HepG2 (cell line): ENCODE results near the gene CACNA1G. TPM values are rescaled to one million over a fixed set of nuclear protein-coding genes. Genes with fewer than 3 reads are reported as not detected.

Source experiments
- ARID4A ChIP-seq: sonication (generic); formaldehyde crosslinking; IDR thresholded peaks from 2 replicates; pipeline ENCODE4 v1.5.0; 2020; ENCODE audit warnings: mild to moderate bottlenecking, missing genetic modification reagents, borderline replicate concordance
- ATRX ChIP-seq: sonication (generic); formaldehyde crosslinking; IDR thresholded peaks from 2 replicates; pipeline ENCODE4 v1.4.0; 2020; ENCODE audit warnings: missing genetic modification reagents, borderline replicate concordance
- FLYWCH1 ChIP-seq: sonication (generic); formaldehyde crosslinking; IDR thresholded peaks from 2 replicates; pipeline ENCODE4 v1.8.1; 2023; ENCODE audit warnings: mild to moderate bottlenecking, missing genetic modification reagents
- MTA1 ChIP-seq: sonication (generic); formaldehyde crosslinking; IDR thresholded peaks from 2 replicates; pipeline ENCODE4 v1.4.0; 2020; ENCODE audit warnings: missing genetic modification reagents, mild to moderate bottlenecking, borderline replicate concordance
- NCOA1 ChIP-seq: sonication (generic); formaldehyde crosslinking; IDR thresholded peaks from 2 replicates; pipeline ENCODE4 v1.9.0; 2021; ENCODE audit warnings: missing genetic modification reagents
- NCOA2 ChIP-seq: sonication (generic); formaldehyde crosslinking; IDR thresholded peaks from 2 replicates; pipeline ENCODE4 v1.8.0; 2022; ENCODE audit warnings: inconsistent platforms
- SP4 ChIP-seq: sonication (generic); formaldehyde crosslinking; IDR thresholded peaks from 2 replicates; pipeline ENCODE4 v1.8.1; 2023; ENCODE audit warnings: mild to moderate bottlenecking, missing genetic modification reagents
- SSRP1 ChIP-seq: IDR thresholded peaks from 2 replicates; pipeline ENCODE4 v1.6.1; 2016; ENCODE audit warnings: control low read depth
- TBL1XR1 ChIP-seq: fragments of 150-350 bp; IDR thresholded peaks from 2 replicates; pipeline ENCODE4 v1.6.1; 2014; ENCODE audit warnings: borderline replicate concordance, low read length; ENCODE audit not compliant: partially characterized antibody
- ZNF296 ChIP-seq: sonication (generic); formaldehyde crosslinking; conservative IDR thresholded peaks from 2 replicates; pipeline ENCODE4 v1.5.0; 2020; ENCODE audit warnings: mild to moderate bottlenecking, missing genetic modification reagents
- ZNF629 ChIP-seq: sonication (generic); formaldehyde crosslinking; conservative IDR thresholded peaks from 2 replicates; pipeline ENCODE4 v1.5.0; 2020; ENCODE audit warnings: missing genetic modification reagents
- ZNF749 ChIP-seq: sonication (generic); formaldehyde crosslinking; IDR thresholded peaks from 2 replicates; pipeline ENCODE4 v1.8.0; 2022; ENCODE audit warnings: mild to moderate bottlenecking, missing genetic modification reagents, moderate library complexity, borderline replicate concordance
- polyA plus RNA-seq, 8 experiments: library from polyadenylated mRNA; depleted of rRNA in 3 of 8; stranded (reverse) in 7 of 8; unstranded in 1 of 8; fragments of >200 nt; fragmentation: Illumina TruSeq in 4 of 8; extraction: Trizol in 4 of 8; gene quantifications; 2 replicates each; pipeline versions ENCODE4 v1.2.1 to v1.2.3, GENCODE V29; 2011 to 2016; ENCODE audit warnings: low read depth in 4 of 8, missing spikeins in 1 of 8, mixed read lengths in 1 of 8; ENCODE audit not compliant: insufficient read depth in 1 of 8
- total RNA-seq, 5 experiments: library from RNA; depleted of rRNA; stranded (reverse); fragments of >200 nt; fragmentation: Illumina TruSeq; extraction: Trizol; gene quantifications; 2 replicates each; pipeline ENCODE4 v1.2.3, GENCODE V29; 2016; ENCODE audit warnings: low read depth in 1 of 5
- TF ChIP-seq, protein P1 (sequence below), 2 experiments: sonication (generic) in 1 of 2; formaldehyde crosslinking in 1 of 2; IDR thresholded peaks; 2 replicates each; pipeline versions ENCODE4 v1.4.0 to v1.6.1; 2018 to 2020; ENCODE audit warnings: missing genetic modification reagents in 2 of 2, borderline replicate concordance in 1 of 2, low read depth in 1 of 2, mild to moderate bottlenecking in 1 of 2, missing biosample characterization in 1 of 2

Gene CACNA1G
- total and polyA plus RNA-seq, 2 of the 13 experiments (the other 11 are each of a cell fraction or from before 2014, with no cell fraction given), result 0.02 TPM; not detected in 1

GRCh38 chr17:50511058-50511457 lies 49.5 kb upstream of the CACNA1G start (continued):
- TF ChIP-seq ARID4A (CRISPR knock-in tag) (no peak), FLYWCH1 (no peak), ATRX (no peak), NCOA2 (CRISPR knock-in tag) (no peak), TBL1XR1 (no peak), SP4 (CRISPR knock-in tag) (no peak), ZNF296 (CRISPR knock-in tag) (no peak), SSRP1 (CRISPR knock-in tag) (no peak), ZNF629 (CRISPR knock-in tag) (no peak), NCOA1 (no peak), ZNF749 (CRISPR knock-in tag) (no peak), MTA1 (CRISPR knock-in tag) (no peak)
- TF ChIP-seq, protein P1, sequence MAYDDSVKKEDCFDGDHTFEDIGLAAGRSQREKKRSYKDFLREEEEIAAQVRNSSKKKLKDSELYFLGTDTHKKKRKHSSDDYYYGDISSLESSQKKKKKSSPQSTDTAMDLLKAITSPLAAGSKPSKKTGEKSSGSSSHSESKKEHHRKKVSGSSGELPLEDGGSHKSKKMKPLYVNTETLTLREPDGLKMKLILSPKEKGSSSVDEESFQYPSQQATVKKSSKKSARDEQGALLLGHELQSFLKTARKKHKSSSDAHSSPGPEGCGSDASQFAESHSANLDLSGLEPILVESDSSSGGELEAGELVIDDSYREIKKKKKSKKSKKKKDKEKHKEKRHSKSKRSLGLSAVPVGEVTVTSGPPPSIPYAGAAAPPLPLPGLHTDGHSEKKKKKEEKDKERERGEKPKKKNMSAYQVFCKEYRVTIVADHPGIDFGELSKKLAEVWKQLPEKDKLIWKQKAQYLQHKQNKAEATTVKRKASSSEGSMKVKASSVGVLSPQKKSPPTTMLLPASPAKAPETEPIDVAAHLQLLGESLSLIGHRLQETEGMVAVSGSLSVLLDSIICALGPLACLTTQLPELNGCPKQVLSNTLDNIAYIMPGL (CRISPR knock-in tag; IDR thresholded peaks at IDR 0.05; ENCODE audit: borderline replicate concordance in 1 of 2, low read depth in 1 of 2), result no peak
